A673 (cell line): ENCODE data around the gene CELSR3. TPM values are rescaled to one million over a fixed set of nuclear protein-coding genes. Genes with fewer than 3 reads are reported as not detected.

Experiments used
- BruUV-seq: library from RNA; stranded (reverse); fragments of 400-500 nt; replicated peaks from 2 replicates; lab custom pipeline; 2021; lab: Mats Ljungman, UMichigan
- CTCF ChIA-PET: fragments of 300-600 bp; sonication (Branson Sonifier 250); formaldehyde crosslinking; loops from one replicate; lab custom pipeline; 2022; ENCODE audit warnings: antibody characterized with exemption; lab: Charles Lee
- POLR2A ChIA-PET: fragments of 300-600 bp; sonication (Branson Sonifier 250); formaldehyde crosslinking; loops from one replicate; lab custom pipeline; 2022; ENCODE audit warnings: antibody characterized with exemption; ENCODE audit not compliant: low non-redundant PET; lab: Charles Lee
- DNase-seq: peaks from one replicate; pipeline ENCODE4 v3.0.0-alpha.2; 2015; ENCODE audit warnings: low spot score
- H3K27ac ChIP-seq: fragments of 200-600 bp; sonication (generic); 2 replicates; pipeline ENCODE4 v1.5.1; 2016; ENCODE audit warnings: mixed run types, low read depth, mild to moderate bottlenecking, mixed read lengths, antibody characterized with exemption, low read length; ENCODE audit not compliant: poor library complexity, severe bottlenecking
- H3K27me3 ChIP-seq: fragments of 200-600 bp; sonication (generic); replicated peaks from 2 replicates; pipeline ENCODE4 v1.6.1; 2017; ENCODE audit warnings: mixed run types, low read depth, mild to moderate bottlenecking, mixed read lengths, antibody characterized with exemption, low read length; ENCODE audit not compliant: insufficient read depth, poor library complexity
- H3K36me3 ChIP-seq: fragments of 200-600 bp; sonication (generic); 2 replicates; pipeline ENCODE4 v1.6.1; 2016; ENCODE audit warnings: mixed run types, mild to moderate bottlenecking, mixed read lengths, antibody characterized with exemption, low read length; ENCODE audit not compliant: insufficient read depth, poor library complexity, severe bottlenecking
- H3K4me1 ChIP-seq: fragments of 200-600 bp; sonication (generic); 2 replicates; pipeline ENCODE4 v1.6.1; 2017; ENCODE audit warnings: mixed run types, mild to moderate bottlenecking, mixed read lengths, antibody characterized with exemption, low read length; ENCODE audit not compliant: insufficient read depth, poor library complexity, severe bottlenecking
- H3K4me3 ChIP-seq: fragments of 200-600 bp; sonication (generic); 2 replicates; pipeline ENCODE4 v1.5.1; 2016; ENCODE audit warnings: low read depth, mixed run types, mild to moderate bottlenecking, mixed read lengths, low read length; ENCODE audit not compliant: poor library complexity, severe bottlenecking
- H3K9me3 ChIP-seq: fragments of 200-600 bp; sonication (generic); 2 replicates; pipeline ENCODE4 v1.6.1; 2016; ENCODE audit warnings: mixed run types, low read depth, mild to moderate bottlenecking, mixed read lengths, antibody characterized with exemption, low read length; ENCODE audit not compliant: poor library complexity, severe bottlenecking
- CTCF ChIP-seq: fragments of 300-800, 200-600 bp; sonication (generic); conservative IDR thresholded peaks from 2 replicates; pipeline ENCODE4 v1.5.1; 2017; ENCODE audit warnings: low read depth, mild to moderate bottlenecking, antibody characterized with exemption, low read length, moderate library complexity, mixed read lengths
- EZH2 ChIP-seq: fragments of 200-600 bp; sonication (generic); IDR thresholded peaks from 2 replicates; pipeline ENCODE4 v1.6.1; 2017; ENCODE audit warnings: borderline replicate concordance, low read depth, mild to moderate bottlenecking, mixed read lengths, antibody characterized with exemption, low read length; ENCODE audit not compliant: poor library complexity, severe bottlenecking
- intact Hi-C: fragments of 100-400 bp; cut with micrococcal nuclease; formaldehyde crosslinking; loops from one replicate; pipeline ENCODE4 v1.10.0; 2022; ENCODE audit not compliant: unreplicated experiment
- total RNA-seq: library from RNA; stranded (reverse); gene quantifications from 2 replicates; pipeline ENCODE4 v1.2.3, GENCODE V29; 2021

The CELSR3 gene
- total RNA-seq, 1 experiment from 2014 or later = 1.2 TPM

- intact Hi-C loops = no loop called here
- H3K36me3 ChIP-seq = no peaks in the 10 kb centered on the region
- TF ChIP-seq EZH2 (no peak), CTCF (no peak)
- H3K27me3 ChIP-seq = no peaks in the 10 kb centered on the region
- H3K27ac ChIP-seq = no peak overlapping the region
- POLR2A ChIA-PET = interaction anchor here (0.6 kb wide), 1 partner anchor 1665 kb away, joined by 3 read pairs; no protein-coding TSS in a partner anchor
- no TSS peak for BruUV-seq
- CTCF ChIA-PET = interaction anchor here (1.0 kb wide), 1 partner anchor 24 kb away, joined by 3 read pairs; no protein-coding TSS in a partner anchor
- H3K9me3 ChIP-seq = no peaks in the 10 kb centered on the region
- no peaks in the 10 kb centered on the region for H3K4me1 ChIP-seq
- peak; percentile 58 for DNase-seq
- peak overlapping the region; percentile 56 for H3K4me3 ChIP-seq
These were observed 1.1 kb downstream of the CELSR3 start for GRCh38 chr3:48661501-48662144.

GRCh38 chr3:48660800-48661400 lies 1.8 kb downstream of the CELSR3 start:
- no peaks in the 10 kb centered on the region for H3K27me3 ChIP-seq
- ChIA-PET POLR2A (no interaction called here), CTCF (no interaction called here)
- intact Hi-C loops = no loop called here
- TF ChIP-seq CTCF = no peak
- H3K36me3 ChIP-seq = no peaks in the 10 kb centered on the region
- peak overlapping the region; percentile 40 for H3K4me3 ChIP-seq
- no peak for DNase-seq
- H3K9me3 ChIP-seq = no peaks in the 10 kb centered on the region
- no peak overlapping the region for H3K27ac ChIP-seq
- no TSS peak for BruUV-seq
- no peaks in the 10 kb centered on the region for H3K4me1 ChIP-seq

- Histone ChIP-seq H3K4me3 (peak overlapping the region; percentile 45), H3K36me3 (no peaks in the 10 kb centered on the region), H3K9me3 (no peaks in the 10 kb centered on the region), H3K27me3 (no peaks in the 10 kb centered on the region), H3K27ac (no peak overlapping the region), H3K4me1 (no peaks in the 10 kb centered on the region)
- no TSS peak for BruUV-seq
- CTCF ChIA-PET = no interaction called here
- POLR2A ChIA-PET = no interaction called here
- intact Hi-C loops = no loop called here
- no peak for DNase-seq
- TF ChIP-seq CTCF (no peak), EZH2 (no peak)
These were observed 5.8 kb downstream of the CELSR3 start for GRCh38 chr3:48656841-48657281.
